Naive thymus-derived CD4-positive, alpha-beta T cell (primary cell): ENCODE results near the gene CMBL. TPM values are rescaled to one million over a fixed set of nuclear protein-coding genes. Genes with fewer than 3 reads are reported as not detected.

Source experiments
- ATAC-seq: fragments of 150-1000 bp; cut with Tn5 transposase; 2 replicates; pipeline ENCODE4 v1.10.0; 2021; ENCODE audit warnings: mild to moderate bottlenecking, moderate library complexity
- CTCF ChIA-PET: fragments of 350-600 bp; sonication (Branson Sonifier 250); formaldehyde crosslinking; loops from one replicate; lab custom pipeline; 2021; ENCODE audit warnings: antibody characterized with exemption; lab: Charles Lee
- POLR2A ChIA-PET: fragments of 350-600 bp; sonication (Branson Sonifier 250); formaldehyde crosslinking; loops from one replicate; lab custom pipeline; 2021; ENCODE audit warnings: antibody characterized with exemption, inconsistent platforms; lab: Charles Lee
- DNase-seq, 9 donors: peaks; one replicate each; pipeline versions ENCODE4 v3.0.0 to v3.0.0-alpha.2; 2020 to 2022; ENCODE audit warnings: mixed read lengths in 1 of 9
- H3K27ac ChIP-seq: one replicate; pipeline ENCODE4 v1.7.0; 2013; ENCODE audit warnings: mild to moderate bottlenecking, low read depth, low read length, moderate library complexity
- H3K27me3 ChIP-seq, 2 donors: one replicate each; pipeline ENCODE4 v1.7.0; 2013; ENCODE audit warnings: low read length in 2 of 2, mild to moderate bottlenecking in 2 of 2, moderate library complexity in 2 of 2; ENCODE audit not compliant: control insufficient read depth in 2 of 2, insufficient read depth in 2 of 2
- H3K36me3 ChIP-seq, 3 experiments: 1 replicate in 2 of 3; 2 replicates in 1 of 3; pipeline ENCODE4 v1.7.0; 2013; ENCODE audit warnings: low read length in 3 of 3, mild to moderate bottlenecking in 3 of 3, moderate library complexity in 1 of 3; ENCODE audit not compliant: insufficient read depth in 3 of 3, control insufficient read depth in 2 of 3
- H3K4me1 ChIP-seq, 2 donors: one replicate each; pipeline ENCODE4 v1.7.0; 2013; ENCODE audit warnings: low read length in 2 of 2, mild to moderate bottlenecking in 2 of 2, moderate library complexity in 1 of 2; ENCODE audit not compliant: control insufficient read depth in 2 of 2, insufficient read depth in 2 of 2
- H3K4me3 ChIP-seq: 2 replicates; pipeline ENCODE4 v1.7.0; 2013; ENCODE audit warnings: mild to moderate bottlenecking, low read length
- H3K9me3 ChIP-seq, 3 experiments: 1 replicate in 2 of 3; 2 replicates in 1 of 3; pipeline ENCODE4 v1.7.0; 2013; ENCODE audit warnings: low read length in 3 of 3; ENCODE audit not compliant: control insufficient read depth in 2 of 3
- H3K27ac Mint-ChIP-seq, 9 donors: one replicate each; pipeline ENCODE4 v1.8.0; 2020 to 2022; ENCODE audit warnings: mixed read lengths in 9 of 9, mild to moderate bottlenecking in 8 of 9, moderate library complexity in 5 of 9, inconsistent platforms in 2 of 9
- H3K27me3 Mint-ChIP-seq, 5 donors: one replicate each; pipeline ENCODE4 v1.8.0; 2021 to 2022; ENCODE audit warnings: mixed read lengths in 5 of 5, mild to moderate bottlenecking in 1 of 5
- H3K36me3 Mint-ChIP-seq, 5 donors: one replicate each; pipeline ENCODE4 v1.8.0; 2020 to 2022; ENCODE audit warnings: mixed read lengths in 5 of 5, mild to moderate bottlenecking in 3 of 5, inconsistent platforms in 1 of 5
- H3K4me1 Mint-ChIP-seq, 7 donors: one replicate each; pipeline ENCODE4 v1.8.0; 2020 to 2022; ENCODE audit warnings: mixed read lengths in 7 of 7, mild to moderate bottlenecking in 3 of 7, inconsistent platforms in 1 of 7
- H3K4me3 Mint-ChIP-seq, 10 donors: one replicate each; pipeline ENCODE4 v1.8.0; 2020 to 2022; ENCODE audit warnings: mild to moderate bottlenecking in 10 of 10, mixed read lengths in 10 of 10, moderate library complexity in 6 of 10, inconsistent platforms in 2 of 10
- H3K9me3 Mint-ChIP-seq, 11 donors: one replicate each; pipeline ENCODE4 v1.8.0; 2020 to 2022; ENCODE audit warnings: mixed read lengths in 11 of 11, mild to moderate bottlenecking in 4 of 11, inconsistent platforms in 1 of 11, moderate library complexity in 1 of 11
- intact Hi-C, 2 donors: fragments of 100-400 bp; cut with micrococcal nuclease; formaldehyde crosslinking; loops; one replicate each; pipeline ENCODE4 v1.15.1; 2023
- polyA plus RNA-seq, 2 donors: library from polyadenylated mRNA; unstranded; fragments of 300-500 nt; fragmentation: Illumina TruSeq; gene quantifications; one replicate each; pipeline ENCODE4 v1.2.3, GENCODE V29; 2021
- total RNA-seq, 6 experiments: library from RNA in 5 of 6; stranded (reverse) in 5 of 6; gene quantifications; 1 replicate in 5 of 6; 2 replicates in 1 of 6; pipeline ENCODE4 v1.2.3 and lab custom pipeline; 2021 to 2026

The CMBL gene
- total and polyA plus RNA-seq, 7 experiments from 2014 or later: 0.21 to 1.8 (median 0.83) TPM

DNA sequence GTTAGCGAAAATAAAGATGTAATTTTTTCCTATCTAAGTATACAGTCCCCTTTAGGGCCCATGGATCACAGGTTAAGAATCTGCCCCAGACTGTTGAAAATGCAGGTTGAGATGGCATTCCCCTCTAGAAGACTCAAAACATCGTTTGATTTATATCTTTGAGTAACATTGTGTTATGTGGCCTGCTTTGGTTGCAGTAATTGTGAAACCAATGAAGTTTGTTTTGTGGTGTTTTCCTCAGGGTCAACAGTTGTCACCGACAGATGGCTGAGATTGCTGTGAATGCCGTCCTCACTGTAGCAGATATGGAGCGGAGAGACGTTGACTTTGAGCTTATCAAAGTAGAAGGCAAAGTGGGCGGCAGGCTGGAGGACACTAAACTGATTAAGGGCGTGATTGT is 49.8 kb downstream of the CMBL start:
- Mint-ChIP-seq H3K36me3 (peaks cover 23 to 55% (median 31%) of the 10 kb centered on the region in 5 donors), H3K27ac (peak overlapping the region in 1 of 9 donors; percentile 57), H3K4me3 (no peak overlapping the region), H3K9me3 (no peaks in the 10 kb centered on the region), H3K27me3 (no peaks in the 10 kb centered on the region), H3K4me1 (peaks cover 17 to 39% (median 27%) of the 10 kb centered on the region in 7 donors)
- ChIA-PET CTCF (no interaction called here), POLR2A (no interaction called here)
- no peak overlapping the region for H3K27ac ChIP-seq
- no peaks in the 10 kb centered on the region for H3K9me3 ChIP-seq
- peaks cover 0 to 5% of the 10 kb centered on the region in 2 donors for H3K4me1 ChIP-seq
- ATAC-seq (no peak), DNase-seq (no peak)
- no peaks in the 10 kb centered on the region for H3K27me3 ChIP-seq
- peaks cover 59 to 90% (median 62%) of the 10 kb centered on the region in 3 experiments for H3K36me3 ChIP-seq
- H3K4me3 ChIP-seq: no peak overlapping the region
- intact Hi-C loops: loop anchor here in 1 of 2 donors (10.0 kb wide), 1 partner anchor 367 kb away; no protein-coding TSS in a partner anchor

DNA sequence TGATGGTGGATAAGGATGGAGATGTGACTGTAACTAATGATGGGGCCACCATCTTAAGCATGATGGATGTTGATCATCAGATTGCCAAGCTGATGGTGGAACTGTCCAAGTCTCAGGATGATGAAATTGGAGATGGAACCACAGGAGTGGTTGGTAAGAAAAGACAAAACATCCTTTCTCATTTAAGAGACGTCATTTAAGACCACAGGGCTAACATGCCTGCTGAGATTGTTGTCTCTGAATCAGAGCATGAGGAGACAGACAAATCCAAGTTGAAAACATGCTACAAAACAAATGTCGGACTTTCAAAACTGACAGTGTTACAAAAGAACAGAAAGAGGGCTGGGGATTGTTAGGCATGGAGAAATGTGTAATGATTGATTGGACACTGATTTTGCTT is 53.0 kb downstream of the CMBL start:
- DNase-seq (no peak), ATAC-seq (no peak)
- H3K36me3 ChIP-seq: peaks cover 37 to 65% (median 39%) of the 10 kb centered on the region in 3 experiments
- peaks cover 0 to 3% (median 0%) of the 10 kb centered on the region in 5 donors for H3K27me3 Mint-ChIP-seq
- POLR2A ChIA-PET: no interaction called here
- intact Hi-C loops: loop anchor here in 1 of 2 donors (10.0 kb wide), 1 partner anchor 370 kb away; no protein-coding TSS in a partner anchor
- H3K27ac Mint-ChIP-seq: peak overlapping the region in 3 of 9 donors; percentile 20 to 59 (median 46)
- no peak overlapping the region for H3K4me3 Mint-ChIP-seq
- H3K36me3 Mint-ChIP-seq: peaks cover 14 to 38% (median 22%) of the 10 kb centered on the region in 5 donors
- peaks cover 12 to 20% of the 10 kb centered on the region in 2 donors for H3K4me1 ChIP-seq
- H3K4me3 ChIP-seq: no peak overlapping the region
- H3K27me3 ChIP-seq: no peaks in the 10 kb centered on the region
- H3K4me1 Mint-ChIP-seq: peaks cover 33 to 54% (median 44%) of the 10 kb centered on the region in 7 donors
- no peaks in the 10 kb centered on the region for H3K9me3 ChIP-seq
- CTCF ChIA-PET: no interaction called here
- peaks cover 0 to 5% (median 0%) of the 10 kb centered on the region in 11 donors for H3K9me3 Mint-ChIP-seq
- no peak overlapping the region for H3K27ac ChIP-seq

DNA sequence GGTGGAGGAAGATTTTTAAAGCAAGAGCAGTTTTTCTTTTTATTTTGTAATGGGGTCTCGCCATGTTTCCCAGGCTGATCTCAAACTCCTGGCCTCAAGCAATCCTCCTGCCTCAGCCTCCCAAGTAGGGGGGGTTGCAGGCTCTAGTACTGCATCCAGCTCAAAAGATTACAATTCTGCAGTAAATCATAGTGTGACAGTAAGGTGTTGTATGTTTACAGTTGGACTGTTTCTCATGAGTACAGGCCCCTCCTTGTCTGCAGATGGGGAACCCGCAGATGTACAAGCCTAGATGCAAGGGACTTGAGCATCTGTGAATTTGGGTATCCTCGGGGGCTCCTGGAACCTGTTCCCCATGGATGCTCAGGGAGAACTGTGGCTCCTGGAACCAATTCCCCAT is 54.3 kb downstream of the CMBL start:
- Histone ChIP-seq H3K27ac (no peak overlapping the region), H3K4me1 (peaks cover 12 to 27% of the 10 kb centered on the region in 2 donors)

DNA sequence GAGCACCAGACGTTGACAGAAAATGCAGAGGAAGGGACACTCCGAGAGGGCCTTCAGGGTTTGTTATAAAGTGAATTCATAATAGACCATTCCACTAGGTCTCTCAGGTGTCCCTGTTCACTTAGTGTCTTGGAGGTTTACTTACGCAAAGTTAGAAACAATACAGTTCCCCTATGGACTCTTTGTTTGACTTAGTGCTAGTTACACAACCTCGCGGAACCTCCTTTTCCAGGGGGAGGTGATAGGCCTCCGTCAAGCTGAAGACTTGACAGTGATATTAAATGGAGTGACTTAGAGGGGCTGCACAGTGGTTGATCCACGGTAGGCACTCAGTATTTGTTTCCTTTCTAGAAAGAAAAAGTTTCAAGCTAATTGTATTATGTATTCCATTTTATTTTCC is 56.3 kb downstream of the CMBL start:
- Mint-ChIP-seq H3K4me3 (peak overlapping the region; percentile 83 to 99 (median 94)), H3K36me3 (peaks cover 5 to 22% (median 8%) of the 10 kb centered on the region in 5 donors), H3K9me3 (peaks cover 0 to 5% (median 0%) of the 10 kb centered on the region in 11 donors), H3K4me1 (peaks cover 48 to 72% (median 57%) of the 10 kb centered on the region in 7 donors), H3K27me3 (peaks cover 0 to 5% (median 0%) of the 10 kb centered on the region in 5 donors), H3K27ac (peak overlapping the region; percentile 45 to 100 (median 81))
- H3K9me3 ChIP-seq: no peaks in the 10 kb centered on the region
- intact Hi-C loops: loop anchor here (2.0 to 10.0 kb wide), 2 partner anchors 313 to 373 kb away; partner anchors contain the start of gene ANKRD33B (in 1 of the 2)
- H3K27ac ChIP-seq: peak overlapping the region; percentile 89
- ChIA-PET CTCF (no interaction called here), POLR2A (interaction anchor here (0.8 to 3.1 kb wide), 2 partner anchors 8 to 102 kb away, joined by 3 to 25 read pairs; partner anchors contain the start of gene MARCHF6)
- peak overlapping the region; percentile 97 for H3K4me3 ChIP-seq
- no peak for ATAC-seq
- peaks cover 12 to 32% of the 10 kb centered on the region in 2 donors for H3K4me1 ChIP-seq
- H3K27me3 ChIP-seq: no peaks in the 10 kb centered on the region
- DNase-seq: no peak
- H3K36me3 ChIP-seq: peaks cover 9 to 36% (median 9%) of the 10 kb centered on the region in 3 experiments

More for the DNA sequence above, 54.3 kb downstream of the CMBL start:
- CTCF ChIA-PET: no interaction called here
- H3K27me3 ChIP-seq: no peaks in the 10 kb centered on the region
- H3K9me3 ChIP-seq: no peaks in the 10 kb centered on the region
- peaks cover 40 to 62% (median 52%) of the 10 kb centered on the region in 7 donors for H3K4me1 Mint-ChIP-seq
- no peak overlapping the region for H3K4me3 ChIP-seq
- POLR2A ChIA-PET: no interaction called here
- intact Hi-C loops: loop anchor here in 1 of 2 donors (10.0 kb wide), 1 partner anchor 371 kb away; no protein-coding TSS in a partner anchor
- DNase-seq (no peak), ATAC-seq (no peak)
- H3K36me3 ChIP-seq: peaks cover 28 to 56% (median 29%) of the 10 kb centered on the region in 3 experiments
- H3K27me3 Mint-ChIP-seq: peaks cover 0 to 5% (median 0%) of the 10 kb centered on the region in 5 donors
- H3K9me3 Mint-ChIP-seq: peaks cover 0 to 5% (median 0%) of the 10 kb centered on the region in 11 donors
- H3K4me3 Mint-ChIP-seq: peak overlapping the region in 3 of 10 donors; percentile 7 to 35 (median 16)
- H3K36me3 Mint-ChIP-seq: peaks cover 9 to 29% (median 14%) of the 10 kb centered on the region in 5 donors
- H3K27ac Mint-ChIP-seq: peak overlapping the region in 1 of 9 donors; percentile 5

DNA sequence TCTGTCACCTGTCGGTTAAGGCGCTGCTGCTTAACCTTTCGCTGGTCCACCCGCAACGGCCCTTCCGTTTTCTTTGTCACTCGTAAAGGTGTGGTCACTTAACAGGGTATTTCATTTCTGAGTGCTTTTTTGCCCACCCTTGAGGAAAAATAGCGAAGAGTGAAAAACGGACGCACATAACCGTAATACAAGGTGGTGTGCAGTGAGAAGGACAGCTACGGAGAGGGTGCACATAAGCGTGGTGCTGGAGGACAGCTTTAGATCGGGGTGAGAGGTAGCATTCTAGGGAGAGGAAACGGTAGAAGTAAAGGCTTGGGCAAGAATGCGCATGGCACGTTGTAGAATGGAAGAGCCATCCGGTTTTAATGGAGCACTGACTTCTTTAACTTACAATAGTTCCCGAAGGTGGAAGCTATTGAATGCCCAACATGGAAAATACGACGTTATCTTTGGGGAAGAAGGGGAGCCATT is 56.9 kb downstream of the CMBL start:
- peak; percentile 26 for ATAC-seq
- Histone ChIP-seq H3K27me3 (no peaks in the 10 kb centered on the region), H3K9me3 (no peaks in the 10 kb centered on the region), H3K36me3 (peaks cover 7 to 30% (median 7%) of the 10 kb centered on the region in 3 experiments), H3K4me1 (peaks cover 12 to 32% of the 10 kb centered on the region in 2 donors), H3K4me3 (peak overlapping the region; percentile 97), H3K27ac (peak overlapping the region; percentile 89)
- H3K4me1 Mint-ChIP-seq: peaks cover 47 to 70% (median 55%) of the 10 kb centered on the region in 7 donors
- H3K36me3 Mint-ChIP-seq: peaks cover 2 to 19% (median 8%) of the 10 kb centered on the region in 5 donors
- intact Hi-C loops: loop anchor here (1.0 to 10.0 kb wide), 6 partner anchors 102 to 510 kb away; partner anchors contain the start of genes ANKRD33B (in 2 of the 2), DAP (in 2 of the 2), MARCHF6 (in 2 of the 2) and ROPN1L (in 2 of the 2)
- peak overlapping the region; percentile 45 to 100 (median 81) for H3K27ac Mint-ChIP-seq
- H3K4me3 Mint-ChIP-seq: peak overlapping the region; percentile 83 to 99 (median 94)
- DNase-seq: peak in 7 of 9 donors; percentile 11 to 40 (median 32)
- ChIA-PET CTCF (interaction anchor here (0.6 kb wide), 1 partner anchor 121 kb away, joined by 4 read pairs; no protein-coding TSS in a partner anchor), POLR2A (interaction anchor here (0.8 to 3.1 kb wide), 5 partner anchors 8 to 190 kb away, joined by 3 to 25 read pairs (median 5); partner anchors contain the start of genes MARCHF6 and ROPN1L)
- peaks cover 0 to 5% (median 0%) of the 10 kb centered on the region in 11 donors for H3K9me3 Mint-ChIP-seq
- peaks cover 0 to 5% (median 0%) of the 10 kb centered on the region in 5 donors for H3K27me3 Mint-ChIP-seq
